Left renal cortex interstitium (tissue), 4 donors: ENCODE results near the gene SLC6A13. TPM values are rescaled to one million over a fixed set of nuclear protein-coding genes. Genes with fewer than 3 reads are reported as not detected.
"Not testable (repeated sequence)": the region's sequence is repeated elsewhere in the genome, so short reads cannot be mapped to it uniquely, and the experiment has no call there.

Experiments
- DNase-seq, 4 donors: peaks; one replicate each; pipeline ENCODE4 v3.0.0-alpha.2; 2013; ENCODE audit warnings: low read depth in 4 of 4, low spot score in 2 of 4, missing footprints in 1 of 4
- polyA plus RNA-seq, 4 donors: library from polyadenylated mRNA; unstranded; fragments of 120-200 nt; gene quantifications; one replicate each; pipeline ENCODE4 v1.2.1, GENCODE V29; 2013; ENCODE audit not compliant: insufficient read length in 4 of 4

SLC6A13 gene
- polyA plus RNA-seq, 4 donors = 39.0 to 57.4 (median 52.4) TPM

GRCh38 chr12:236445-236844 lies 26.2 kb downstream of the SLC6A13 start:
- no peak for DNase-seq

GRCh38 chr12:235967-236366 lies 26.7 kb downstream of the SLC6A13 start:
- DNase-seq = not testable (repeated sequence)

GRCh38 chr12:234891-235415 lies 27.7 kb downstream of the SLC6A13 start:
- DNase-seq = no peak

- no peak for DNase-seq
These were observed 28.6 kb downstream of the SLC6A13 start for GRCh38 chr12:234019-234418.

GRCh38 chr12:233615-233968 lies 29.0 kb downstream of the SLC6A13 start:
- no peak for DNase-seq

GRCh38 chr12:232731-233614 lies 29.7 kb downstream of the SLC6A13 start:
- no peak for DNase-seq

GRCh38 chr12:230925-231671 lies 31.5 kb downstream of the SLC6A13 start:
- no peak for DNase-seq

- DNase-seq = no peak
These were observed 33.0 kb downstream of the SLC6A13 start for GRCh38 chr12:229441-230191.

GRCh38 chr12:228846-229200 lies 33.8 kb downstream of the SLC6A13 start:
- no peak for DNase-seq

GRCh38 chr12:227923-228845 lies 34.5 kb downstream of the SLC6A13 start:
- no peak for DNase-seq

- DNase-seq = no peak
These were observed 35.2 kb downstream of the SLC6A13 start for GRCh38 chr12:227286-227915.

- DNase-seq = no peak
These were observed 36.2 kb downstream of the SLC6A13 start for GRCh38 chr12:226401-226800.

GRCh38 chr12:225012-225411 lies 37.6 kb downstream of the SLC6A13 start:
- no peak for DNase-seq

- no peak for DNase-seq
These were observed 38.3 kb downstream of the SLC6A13 start for GRCh38 chr12:224330-224729.

- no peak for DNase-seq
These were observed 38.8 kb downstream of the SLC6A13 start for GRCh38 chr12:223841-224240.

GRCh38 chr12:221736-222135 lies 40.9 kb downstream of the SLC6A13 start:
- DNase-seq = no peak

- no peak for DNase-seq
These were observed 41.6 kb downstream of the SLC6A13 start for GRCh38 chr12:220946-221550.

GRCh38 chr12:220491-220890 lies 42.1 kb downstream of the SLC6A13 start:
- DNase-seq = no peak

GRCh38 chr12:219891-220352 lies 42.7 kb downstream of the SLC6A13 start:
- DNase-seq = no peak
